Bronchial smooth muscle cell (primary cell): ENCODE data around the gene TNPO2. TPM values are rescaled to one million over a fixed set of nuclear protein-coding genes. Genes with fewer than 3 reads are reported as not detected.

Experiments
- total RNA-seq: library from RNA; depleted of rRNA; stranded (reverse); fragments of >200 nt; gene quantifications from 2 replicates; pipeline ENCODE4 v1.2.1, GENCODE V29; 2014

Gene TNPO2
- 33.9 and 41.4 TPM in 2 replicates for total RNA-seq

DNA sequence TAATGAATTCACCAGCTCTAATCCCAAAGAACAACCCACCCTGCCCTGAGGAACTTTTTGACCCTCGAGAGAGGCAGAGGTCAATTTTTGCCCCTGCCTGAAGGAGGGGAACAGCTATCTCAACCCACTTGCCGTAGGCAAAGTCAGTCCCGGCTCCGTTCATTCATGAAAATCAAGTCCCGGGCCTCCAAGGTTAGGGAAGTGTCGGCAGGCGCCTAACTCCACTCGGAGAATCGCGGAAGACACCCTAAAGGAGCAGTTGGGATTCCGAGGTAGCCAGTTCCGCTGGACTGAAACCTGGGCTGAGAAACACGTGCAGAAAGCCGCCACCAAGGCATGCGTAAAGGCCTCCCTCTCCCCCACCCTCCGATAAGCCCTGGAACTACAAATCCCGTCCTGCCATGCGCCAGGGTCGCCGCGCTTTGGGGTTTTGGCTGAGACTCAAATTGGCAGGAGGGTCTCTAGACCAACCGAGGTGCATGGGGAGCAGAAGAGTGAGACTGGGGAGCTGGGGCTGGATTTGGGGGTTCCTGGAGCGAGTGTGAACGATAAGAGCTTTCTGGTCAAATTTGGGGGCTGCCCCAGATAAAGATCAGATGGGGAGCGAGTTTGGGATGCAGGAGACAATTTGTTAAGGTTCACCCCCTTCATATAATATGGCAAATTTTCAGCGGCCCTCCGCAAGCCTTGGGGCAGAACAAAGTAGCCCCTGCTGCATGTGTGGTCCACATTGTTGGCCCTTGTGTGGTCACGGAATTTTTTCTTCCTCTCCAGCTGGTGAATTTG lies at the start of gene TNPO2:
Gene TNPO2, minus strand, starts transcription at position 292 of the 786 bp plus-strand sequence. CDS start 2,955 bp downstream, outside the sequence.

DNA sequence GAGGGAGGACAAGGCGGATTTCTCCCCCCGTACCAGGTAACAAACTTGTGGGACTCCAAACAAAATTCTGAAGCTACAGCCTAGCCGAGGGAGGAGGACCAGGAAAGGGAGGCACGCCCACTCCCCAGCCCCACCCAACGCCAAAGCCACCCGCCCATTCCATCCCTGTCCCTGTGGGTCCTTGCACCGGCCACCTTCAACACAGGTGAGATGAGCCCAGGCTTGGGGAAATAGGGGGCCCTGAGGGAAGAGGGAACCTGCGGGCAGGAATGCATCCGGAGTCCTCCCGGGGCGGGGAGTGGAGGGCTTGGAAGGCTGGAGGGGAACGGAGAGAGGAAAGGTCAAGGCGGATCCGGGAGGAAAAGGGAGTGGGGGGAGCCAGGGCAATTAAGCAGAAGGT lies 27.9 kb upstream of the TNPO2 start, which contains the start of gene BEST2:
Gene BEST2, plus strand, starts transcription at position 157 of the 400 bp plus-strand sequence. CDS start 802 bp downstream, outside the sequence.

DNA sequence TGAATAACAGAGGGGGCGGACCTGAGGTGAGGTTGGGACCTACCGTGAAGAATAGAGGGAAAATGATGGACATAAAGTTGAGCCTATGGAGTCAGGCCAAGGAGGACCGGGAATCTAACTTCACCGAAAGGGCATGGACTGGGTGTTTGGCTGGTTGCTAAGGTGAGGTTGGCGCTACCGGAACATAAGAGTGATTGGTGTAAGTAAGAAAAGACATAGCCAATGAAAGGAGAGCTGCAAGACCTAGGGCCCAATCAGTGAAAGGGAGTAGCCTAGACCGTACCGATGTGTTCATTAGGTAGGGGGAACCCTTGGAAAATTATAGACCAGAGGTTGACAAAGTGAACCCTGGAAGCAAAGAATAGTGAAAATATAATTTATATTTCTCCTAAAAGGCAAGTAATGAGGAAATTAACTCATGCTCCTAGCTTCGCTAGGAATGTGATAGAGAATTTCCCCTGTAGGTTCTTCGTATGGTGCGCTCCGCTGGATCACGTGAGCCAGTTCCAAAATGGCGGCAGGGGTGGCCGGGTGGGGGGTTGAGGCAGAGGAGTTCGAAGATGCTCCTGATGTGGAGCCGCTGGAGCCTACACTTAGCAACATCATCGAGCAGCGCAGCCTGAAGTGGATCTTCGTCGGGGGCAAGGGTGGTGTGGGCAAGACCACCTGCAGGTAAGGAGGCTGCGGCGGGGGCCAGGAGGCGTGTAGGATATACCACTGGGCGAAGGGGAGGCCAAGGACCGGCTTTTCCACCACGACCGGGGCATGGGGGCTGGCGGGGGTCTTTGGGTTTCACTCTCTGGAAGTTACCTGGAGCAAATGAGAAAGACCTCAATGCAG lies 13.5 kb upstream of the TNPO2 start, which contains the start of gene GET3:
Gene GET3, plus strand, starts transcription at position 503 of the 840 bp plus-strand sequence. Its CDS starts 9 bp downstream, at position 512.

GRCh38 chr19:12696366-12697335 lies 27.1 kb downstream of the TNPO2 start, which contains the start of gene FBXW9:
TSS of gene FBXW9 (minus strand) at chr19:12696631. CDS start at chr19:12696581, 50 bp downstream.

DNA sequence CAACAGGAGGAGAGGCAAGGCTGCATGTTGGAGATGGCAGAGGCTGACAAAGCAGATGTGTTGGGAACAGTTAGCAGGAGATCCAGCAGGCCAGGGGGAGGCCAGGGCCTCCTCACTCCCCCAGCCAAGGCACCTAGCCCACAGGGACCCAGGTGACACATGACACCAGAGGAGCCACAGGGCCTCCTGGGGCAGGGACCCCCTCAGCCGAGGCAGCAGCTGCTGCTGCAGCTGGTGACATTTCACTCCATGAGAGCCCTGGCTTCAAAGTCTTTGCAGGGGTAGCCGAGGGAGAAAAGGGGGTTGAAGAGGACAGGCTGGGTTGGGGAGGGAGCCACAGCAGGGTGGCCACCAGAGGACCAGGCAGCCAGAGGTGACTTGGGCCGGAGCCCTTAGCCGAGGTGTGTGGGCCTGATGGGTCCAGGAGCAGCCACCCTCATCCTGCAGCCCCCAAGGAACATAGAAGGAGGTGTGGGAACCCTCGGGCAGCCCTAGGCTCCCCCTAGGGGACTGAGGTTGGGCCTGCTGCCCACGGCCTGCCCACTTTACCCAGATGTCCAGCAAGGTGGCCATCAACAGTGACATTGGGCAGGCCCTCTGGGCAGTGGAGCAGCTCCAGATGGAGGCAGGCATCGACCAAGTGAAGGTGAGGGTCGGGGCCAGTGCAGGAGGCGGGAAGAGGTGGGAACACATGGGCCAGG lies 36.1 kb downstream of the TNPO2 start, which contains the start of gene GNG14:
Gene GNG14, plus strand, starts transcription at position 503 of the 701 bp plus-strand sequence. Its CDS starts 51 bp downstream, at position 554.

DNA sequence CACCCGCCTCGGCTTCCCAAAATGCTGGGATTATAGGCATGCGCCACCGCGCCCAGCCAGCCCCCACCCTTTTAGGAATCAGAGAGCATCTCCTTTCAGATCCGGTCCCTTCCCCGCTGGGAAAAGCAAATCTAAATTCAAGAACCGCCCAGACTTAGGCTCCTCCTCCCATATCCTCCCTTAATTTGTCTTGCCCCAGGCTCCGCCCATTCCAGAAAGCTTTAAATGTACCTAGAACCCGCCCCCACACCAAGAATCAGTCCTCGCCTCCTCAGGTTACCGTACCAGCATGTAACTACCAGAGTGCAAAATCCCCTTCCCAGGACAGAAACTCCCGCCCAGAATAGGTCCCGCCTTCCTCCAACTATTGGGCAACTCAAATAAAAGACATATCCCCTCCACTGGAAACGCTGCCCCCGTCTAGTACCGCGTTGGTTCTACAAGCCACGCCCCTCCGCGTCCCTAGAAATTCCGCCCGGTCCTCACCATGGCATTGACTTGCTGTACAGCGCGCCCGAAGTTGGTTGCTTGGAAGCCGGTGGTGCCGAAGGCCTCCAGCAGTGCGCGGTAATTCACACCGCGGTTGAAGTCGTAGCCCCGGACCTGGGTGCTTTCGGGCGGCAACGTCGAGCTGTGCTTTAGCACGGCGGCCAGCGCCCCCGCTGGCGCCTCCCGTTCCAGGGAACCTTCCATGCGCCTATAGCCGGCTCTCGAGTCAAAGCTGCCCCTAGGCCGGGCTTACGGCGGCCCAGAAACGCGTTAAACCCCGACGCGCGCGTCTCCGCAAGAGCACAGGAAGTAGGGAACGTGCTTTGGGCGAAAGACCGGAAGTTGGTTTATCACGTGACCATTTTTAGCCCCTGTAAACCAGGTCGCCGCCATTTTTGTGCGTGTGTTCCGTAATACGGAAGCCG lies 42.4 kb downstream of the TNPO2 start, which contains the start of gene DHPS:
Gene DHPS, minus strand, starts transcription at position 807 of the 914 bp plus-strand sequence. Its CDS starts 114 bp downstream, at position 693.

GRCh38 chr19:12666265-12667048 lies 57.3 kb downstream of the TNPO2 start, which contains the start of the genes MAN2B1 and WDR83:
TSS of gene MAN2B1 (minus strand) at chr19:12666742. CDS start at chr19:12666701, 41 bp downstream.
TSS of gene WDR83 (plus strand) at chr19:12666807. CDS start at chr19:12669791, 2,984 bp downstream.

Other genes starting within 250 kb of the TNPO2 start
- gene ZNF709, start 239.1 kb downstream of the TNPO2 start, total RNA-seq, result 3.2 and 3.8 TPM in 2 replicates
- 7.6 and 8.2 TPM in 2 replicates for gene ZNF564, start 172.4 kb downstream of the TNPO2 start, total RNA-seq
- gene ZNF490, start 113.1 kb downstream of the TNPO2 start, total RNA-seq, result 6.7 and 7.4 TPM in 2 replicates
- gene ZNF791, start 113.0 kb downstream of the TNPO2 start, total RNA-seq, result 8.8 and 11.8 TPM in 2 replicates
- 22.1 and 27.6 TPM in 2 replicates for gene MAN2B1, start 57.2 kb downstream of the TNPO2 start, total RNA-seq
- 11.7 and 12.6 TPM in 2 replicates for gene WDR83, start 57.1 kb downstream of the TNPO2 start, total RNA-seq
- 57.5 and 63.5 TPM in 2 replicates for gene DHPS, start 42.1 kb downstream of the TNPO2 start, total RNA-seq
- gene GNG14, start 35.9 kb downstream of the TNPO2 start, total RNA-seq, result not detected in 2 replicates
- 3.9 and 4.6 TPM in 2 replicates for gene FBXW9, start 27.3 kb downstream of the TNPO2 start, total RNA-seq
- gene TRIR, start 10.8 kb upstream of the TNPO2 start, total RNA-seq, result 118 and 120 TPM in 2 replicates
- gene GET3, start 13.6 kb upstream of the TNPO2 start, total RNA-seq, result 120 and 140 TPM in 2 replicates
- gene BEST2, start 27.9 kb upstream of the TNPO2 start, total RNA-seq, result under 0.01 TPM in 2 replicates
- gene HOOK2, start 51.6 kb upstream of the TNPO2 start, total RNA-seq, result 16.4 and 22.4 TPM in 2 replicates
- gene JUNB, start 67.6 kb upstream of the TNPO2 start, total RNA-seq, result 37.8 and 47.2 TPM in 2 replicates
- 130 and 210 TPM in 2 replicates for gene PRDX2, start 77.9 kb upstream of the TNPO2 start, total RNA-seq
- 0.16 and 0.43 TPM in 2 replicates for gene THSD8, start 78.1 kb upstream of the TNPO2 start, total RNA-seq
- 7.6 TPM in 2 replicates for gene RNASEH2A, start 82.7 kb upstream of the TNPO2 start, total RNA-seq
- gene RTBDN, start 110.6 kb upstream of the TNPO2 start, total RNA-seq, result 0.47 TPM in 1 of 2 replicates, not detected in the other
- 0.95 and 1.2 TPM in 2 replicates for gene MAST1, start 114.6 kb upstream of the TNPO2 start, total RNA-seq
- gene DNASE2, start 157.5 kb upstream of the TNPO2 start, total RNA-seq, result 22.5 and 31.5 TPM in 2 replicates
- not detected in 2 replicates for gene KLF1, start 163.3 kb upstream of the TNPO2 start, total RNA-seq
- 12.4 and 14.8 TPM in 2 replicates for gene GCDH, start 167.2 kb upstream of the TNPO2 start, total RNA-seq
- 0.09 TPM in 1 of 2 replicates, not detected in the other for gene SYCE2, start 195.4 kb upstream of the TNPO2 start, total RNA-seq
- 27.2 and 30.9 TPM in 2 replicates for gene FARSA, start 209.8 kb upstream of the TNPO2 start, total RNA-seq
- 1,315 and 1,411 TPM in 2 replicates for gene CALR, start 214.7 kb upstream of the TNPO2 start, total RNA-seq
- gene RAD23A, start 221.9 kb upstream of the TNPO2 start, total RNA-seq, result 38.6 and 51.9 TPM in 2 replicates
- gene GADD45GIP1, start 233.3 kb upstream of the TNPO2 start, total RNA-seq, result 15.8 and 27.1 TPM in 2 replicates
- gene DAND5, start 245.6 kb upstream of the TNPO2 start, total RNA-seq, result not detected in 2 replicates